H9 (cell line): ENCODE measurements around the gene WDR17. TPM values are rescaled to one million over a fixed set of nuclear protein-coding genes. Genes with fewer than 3 reads are reported as not detected.

ENCODE experiments used
- DNase-seq: peaks from one replicate; pipeline ENCODE4 v3.0.0-alpha.2; 2017
- H2AFZ ChIP-seq: one replicate; pipeline ENCODE4 v1.6.1; 2013; ENCODE audit warnings: mild to moderate bottlenecking, low read length, control low read depth, moderate library complexity
- H2AK5ac ChIP-seq: 2 replicates; pipeline ENCODE4 v1.6.1; 2013; ENCODE audit warnings: low read length, control low read depth, mixed read lengths; ENCODE audit not compliant: insufficient read length
- H2BK120ac ChIP-seq: one replicate; pipeline ENCODE4 v1.6.1; 2013; ENCODE audit warnings: low read depth, mild to moderate bottlenecking, low read length, control low read depth, inconsistent platforms; ENCODE audit not compliant: poor library complexity, severe bottlenecking
- H2BK12ac ChIP-seq: 2 replicates; pipeline ENCODE4 v1.6.1; 2013; ENCODE audit warnings: low read length, control low read depth, mixed read lengths, low read depth; ENCODE audit not compliant: insufficient read length
- H2BK15ac ChIP-seq: 2 replicates; pipeline ENCODE4 v1.6.1; 2013; ENCODE audit warnings: low read depth, low read length, control low read depth
- H2BK20ac ChIP-seq: one replicate; pipeline ENCODE4 v1.6.1; 2013; ENCODE audit warnings: low read depth, mild to moderate bottlenecking, low read length, control low read depth, inconsistent platforms; ENCODE audit not compliant: poor library complexity, severe bottlenecking
- H2BK5ac ChIP-seq: 2 replicates; pipeline ENCODE4 v1.6.1; 2013; ENCODE audit warnings: low read length, control low read depth, mixed read lengths; ENCODE audit not compliant: insufficient read length
- H3K14ac ChIP-seq: 2 replicates; pipeline ENCODE4 v1.6.1; 2013; ENCODE audit warnings: low read length, control low read depth; ENCODE audit not compliant: insufficient read depth
- H3K18ac ChIP-seq: 2 replicates; pipeline ENCODE4 v1.6.1; 2013; ENCODE audit warnings: low read depth, mild to moderate bottlenecking, mixed read lengths, low read length, control low read depth; ENCODE audit not compliant: insufficient read length
- H3K23ac ChIP-seq: 2 replicates; pipeline ENCODE4 v1.6.1; 2013; ENCODE audit warnings: low read length, control low read depth, mixed read lengths, low read depth; ENCODE audit not compliant: insufficient read length
- H3K23me2 ChIP-seq: 2 replicates; pipeline ENCODE4 v1.6.1; 2013; ENCODE audit warnings: low read depth, mild to moderate bottlenecking, mixed read lengths, low read length, control low read depth; ENCODE audit not compliant: insufficient read length, poor library complexity, severe bottlenecking
- H3K27ac ChIP-seq: 2 replicates; pipeline ENCODE4 v1.5.1; 2013; ENCODE audit warnings: low read length, control low read depth, mixed read lengths, low read depth; ENCODE audit not compliant: insufficient read length
- H3K27me3 ChIP-seq: 2 replicates; pipeline ENCODE4 v1.6.1; 2013; ENCODE audit warnings: low read length, control low read depth, inconsistent platforms; ENCODE audit not compliant: insufficient read depth
- H3K4ac ChIP-seq: 2 replicates; pipeline ENCODE4 v1.6.1; 2013; ENCODE audit warnings: low read depth, mild to moderate bottlenecking, control low read depth, inconsistent platforms, low read length, moderate library complexity
- H3K4me1 ChIP-seq: 2 replicates; pipeline ENCODE4 v1.6.1; 2013; ENCODE audit warnings: low read length, control low read depth, inconsistent platforms; ENCODE audit not compliant: insufficient read depth
- H3K4me2 ChIP-seq: 2 replicates; pipeline ENCODE4 v1.6.1; 2013; ENCODE audit warnings: low read length, control low read depth, mixed read lengths; ENCODE audit not compliant: insufficient read length, insufficient read depth
- H3K56ac ChIP-seq: 2 replicates; pipeline ENCODE4 v1.6.1; 2013; ENCODE audit warnings: low read depth, mild to moderate bottlenecking, mixed read lengths, low read length, control low read depth; ENCODE audit not compliant: insufficient read length
- H3K79me1 ChIP-seq: 2 replicates; pipeline ENCODE4 v1.6.1; 2013; ENCODE audit warnings: low read depth, mild to moderate bottlenecking, moderate library complexity, low read length, control low read depth, inconsistent platforms; ENCODE audit not compliant: insufficient read depth, poor library complexity, severe bottlenecking
- H3K79me2 ChIP-seq: 2 replicates; pipeline ENCODE4 v1.6.1; 2013; ENCODE audit warnings: low read length, control low read depth, inconsistent platforms; ENCODE audit not compliant: insufficient read depth
- H3K9ac ChIP-seq: 2 replicates; pipeline ENCODE4 v1.6.1; 2013; ENCODE audit warnings: low read length, control low read depth, mixed read lengths; ENCODE audit not compliant: insufficient read length; ENCODE audit errors: extremely low read depth
- H3K9me3 ChIP-seq: one replicate; pipeline ENCODE4 v1.6.1; 2013; ENCODE audit warnings: low read depth, low read length, inconsistent platforms; ENCODE audit not compliant: control insufficient read depth
- H3T11ph ChIP-seq: one replicate; pipeline ENCODE4 v1.6.1; 2013; ENCODE audit warnings: mild to moderate bottlenecking, low read length, control low read depth, inconsistent platforms
- H4K20me1 ChIP-seq: one replicate; pipeline ENCODE4 v1.6.1; 2013; ENCODE audit not compliant: control insufficient read depth, insufficient read length, insufficient read depth
- H4K5ac ChIP-seq: 2 replicates; pipeline ENCODE4 v1.6.1; 2013; ENCODE audit warnings: low read depth, mild to moderate bottlenecking, mixed read lengths, low read length, control low read depth; ENCODE audit not compliant: insufficient read length
- H4K8ac ChIP-seq: replicated peaks from 2 replicates; pipeline ENCODE4 v1.6.1; 2013; ENCODE audit warnings: low read length, control low read depth, mixed read lengths, low read depth; ENCODE audit not compliant: insufficient read length
- H4K91ac ChIP-seq: 2 replicates; pipeline ENCODE4 v1.6.1; 2013; ENCODE audit warnings: low read depth, mild to moderate bottlenecking, moderate library complexity, mixed read lengths, low read length, control low read depth; ENCODE audit not compliant: insufficient read length
- H3K27ac Mint-ChIP-seq, 3 experiments: 2 replicates in 2 of 3; 3 replicates in 1 of 3; pipeline ENCODE4 v1.8.0; 2020 to 2021; ENCODE audit warnings: mixed read lengths in 3 of 3, mild to moderate bottlenecking in 1 of 3, moderate library complexity in 1 of 3
- H3K27me3 Mint-ChIP-seq: 2 replicates; pipeline ENCODE4 v1.8.0; 2021; ENCODE audit warnings: low read depth, mild to moderate bottlenecking, moderate library complexity, mixed read lengths
- H3K36me3 Mint-ChIP-seq, 3 experiments: 2 replicates in 2 of 3; 3 replicates in 1 of 3; pipeline ENCODE4 v1.8.0; 2020 to 2021; ENCODE audit warnings: low read depth in 3 of 3, mixed read lengths in 3 of 3; ENCODE audit not compliant: insufficient read depth in 1 of 3
- H3K4me1 Mint-ChIP-seq, 2 experiments: 2 replicates each; pipeline ENCODE4 v1.8.0; 2020; ENCODE audit warnings: mixed read lengths in 2 of 2
- H3K4me3 Mint-ChIP-seq, 2 experiments: 2 replicates in 1 of 2; 3 replicates in 1 of 2; pipeline ENCODE4 v1.8.0; 2020 to 2021; ENCODE audit warnings: mild to moderate bottlenecking in 2 of 2, mixed read lengths in 2 of 2, moderate library complexity in 1 of 2
- H3K9me3 Mint-ChIP-seq, 2 experiments: 2 replicates in 1 of 2; 3 replicates in 1 of 2; pipeline ENCODE4 v1.8.0; 2020; ENCODE audit warnings: mild to moderate bottlenecking in 2 of 2, mixed read lengths in 2 of 2, moderate library complexity in 1 of 2
- CTCF ChIP-seq: fragments of 200-600 bp; sonication (generic); conservative IDR thresholded peaks from 3 replicates; pipeline ENCODE4 v1.8.0; 2021; ENCODE audit warnings: antibody characterized with exemption, mild to moderate bottlenecking
- WGBS: extraction: QIAGEN DNeasy Blood & Tissue Kit; methylation state at CpG from one replicate; pipeline ENCODE4 v1.1.7; 2013; ENCODE audit warnings: missing lambda C conversion rate, low lambda C conversion rate, mixed read lengths; ENCODE audit not compliant: insufficient read length; ENCODE audit errors: extremely low coverage; 5-methylcytosine and 5-hydroxymethylcytosine counted together
- total RNA-seq: library from RNA; stranded (reverse); gene quantifications from 2 replicates; pipeline ENCODE4 v1.2.1, GENCODE V29; 2021

The WDR17 gene
- total RNA-seq, 1 experiment from 2014 or later, result 2.6 TPM

- no peak for TF ChIP-seq CTCF
- no peaks in the 10 kb centered on the region for H3K27me3 Mint-ChIP-seq
- H3K9me3 Mint-ChIP-seq, result no peaks in the 10 kb centered on the region
- no peaks in the 10 kb centered on the region for H3K9me3 ChIP-seq
- H3K23me2 ChIP-seq, result no peaks in the 10 kb centered on the region
- H3K27ac ChIP-seq, result no peak overlapping the region
- DNase-seq, result no peak
- no peak overlapping the region for H3K23ac ChIP-seq
- H3K27ac Mint-ChIP-seq, result peak overlapping the region in 1 of 3 experiments; percentile 78; a peak in 3 of 7 replicates
- H3K18ac ChIP-seq, result no peak overlapping the region
- H3K27me3 ChIP-seq, result no peaks in the 10 kb centered on the region
- no peak overlapping the region for H3K4me3 Mint-ChIP-seq
- no peak overlapping the region for H2BK5ac ChIP-seq
- H2AK5ac ChIP-seq, result no peak overlapping the region
- H3K4me1 Mint-ChIP-seq, result peaks cover 10 to 16% of the 10 kb centered on the region in 2 experiments
- H4K20me1 ChIP-seq, result no peaks in the 10 kb centered on the region
- H3T11ph ChIP-seq, result no peak overlapping the region
- no peak overlapping the region for H3K56ac ChIP-seq
- H4K91ac ChIP-seq, result no peak overlapping the region
- no peak overlapping the region for H3K14ac ChIP-seq
- no peaks in the 10 kb centered on the region for H3K79me1 ChIP-seq
- H3K4me2 ChIP-seq, result no peak overlapping the region
- no peak overlapping the region for H2BK12ac ChIP-seq
- H4K5ac ChIP-seq, result no peak overlapping the region
- no peak overlapping the region for H4K8ac ChIP-seq
- no peaks in the 10 kb centered on the region for H3K79me2 ChIP-seq
- WGBS, result no CpG with 5 or more reads among the region's 4 CpGs
- no peak overlapping the region for H2BK120ac ChIP-seq
- no peaks in the 10 kb centered on the region for H3K4me1 ChIP-seq
- H3K36me3 Mint-ChIP-seq, result no peaks in the 10 kb centered on the region
- no peak overlapping the region for H2BK20ac ChIP-seq
- no peak overlapping the region for H2BK15ac ChIP-seq
- H2AFZ ChIP-seq, result peak overlapping the region; percentile 3
- H3K9ac ChIP-seq, result no peak overlapping the region
- no peak overlapping the region for H3K4ac ChIP-seq
Measured at GRCh38 chr4:176229645-176230044, 164.0 kb downstream of the WDR17 start.

Other genes starting within 250 kb of the WDR17 start
- not detected in 2 replicates for gene SPATA4, start 129.7 kb downstream of the WDR17 start, total RNA-seq
- not detected in 2 replicates for gene ASB5, start 203.4 kb downstream of the WDR17 start, total RNA-seq